ENCODE results near the gene TREX2.

Gene TREX2

GRCh38 chrX:153434801-153435200, 11.1 kb downstream of the TREX2 start:
- no peak for DNase-seq (ENCODE audit: low spot score)

DNA sequence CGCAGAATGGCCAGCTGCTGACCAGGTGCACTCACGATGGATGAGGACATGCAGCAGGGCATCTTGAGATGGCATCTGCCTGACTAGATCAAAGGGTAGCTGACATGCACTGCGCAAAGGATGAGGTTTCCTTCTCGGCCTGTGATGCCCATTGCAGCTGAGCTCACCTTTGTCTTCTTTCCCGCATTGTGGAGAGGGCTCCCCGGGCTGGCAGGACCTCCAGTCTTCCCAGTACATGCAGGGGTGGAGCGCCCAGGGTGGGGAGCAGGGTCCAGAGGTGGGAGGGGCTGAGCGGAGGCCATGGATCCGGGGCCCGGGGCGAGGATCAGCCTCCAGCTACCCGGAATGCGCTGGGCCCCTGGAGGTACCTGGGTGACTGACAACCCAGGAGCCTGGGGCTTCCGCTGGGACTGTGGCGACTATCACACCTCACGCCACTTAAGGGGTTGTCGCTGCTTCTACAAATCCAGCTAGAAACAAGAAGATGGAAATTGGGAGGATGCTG, 12.0 kb downstream of the TREX2 start:
- DNase-seq (ENCODE audit: low spot score) = no peak

- no peak for DNase-seq (ENCODE audit: low spot score)
Measured at GRCh38 chrX:153433161-153433680, 12.6 kb downstream of the TREX2 start.

- DNase-seq (ENCODE audit: low spot score) = no peak
Measured at GRCh38 chrX:153430796-153431195, 15.1 kb downstream of the TREX2 start.

DNA sequence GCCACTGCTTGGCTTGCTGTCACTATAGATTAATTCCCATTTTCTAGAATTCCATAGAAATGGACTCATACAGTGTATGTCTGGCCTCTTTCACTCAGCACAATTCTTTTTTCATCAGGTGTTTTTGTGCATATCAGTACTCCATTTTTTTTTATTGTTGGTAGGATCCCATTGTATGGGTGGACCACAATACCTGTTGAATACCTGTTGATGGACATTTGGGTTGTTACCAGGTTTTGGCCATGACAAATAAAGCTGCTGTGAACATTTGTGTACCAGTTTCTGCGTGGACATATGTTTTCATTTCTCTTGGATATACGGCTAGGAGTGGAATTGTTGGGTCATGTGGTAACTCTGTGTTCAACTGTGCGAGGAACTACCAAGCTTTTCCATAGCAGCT, 19.7 kb downstream of the TREX2 start:
- DNase-seq (ENCODE audit: low spot score) = no peak

DNA sequence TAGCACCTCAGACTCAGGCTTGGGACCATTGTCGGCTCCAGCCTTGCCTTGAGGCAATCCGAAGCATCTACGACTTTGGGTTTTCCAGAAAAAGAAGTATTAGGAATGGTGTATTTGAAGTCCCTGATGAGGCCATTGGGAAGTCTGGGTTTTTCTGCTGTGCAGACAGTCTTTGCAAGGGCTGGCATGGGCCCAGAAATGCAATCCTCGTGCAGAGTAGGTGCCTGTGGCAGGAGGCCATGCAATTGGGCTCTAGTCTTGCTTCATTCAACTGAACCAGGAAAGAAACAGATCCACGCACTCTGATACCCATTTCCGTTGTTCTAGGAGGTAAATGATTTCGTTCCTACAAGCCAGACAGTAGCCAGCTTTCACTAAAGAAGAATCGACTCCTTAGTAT, 22.2 kb downstream of the TREX2 start:
- no peak for DNase-seq (ENCODE audit: low spot score)

GRCh38 chrX:153421856-153422255, 24.0 kb downstream of the TREX2 start:
- no peak for DNase-seq (ENCODE audit: low spot score)

- no peak for DNase-seq (ENCODE audit: low spot score)
Measured at GRCh38 chrX:153420851-153421599, 24.8 kb downstream of the TREX2 start.

GRCh38 chrX:153417637-153418036, 28.2 kb downstream of the TREX2 start:
- DNase-seq (ENCODE audit: low spot score) = no peak

GRCh38 chrX:153416781-153417450, 28.9 kb downstream of the TREX2 start:
- DNase-seq (ENCODE audit: low spot score) = no peak

DNA sequence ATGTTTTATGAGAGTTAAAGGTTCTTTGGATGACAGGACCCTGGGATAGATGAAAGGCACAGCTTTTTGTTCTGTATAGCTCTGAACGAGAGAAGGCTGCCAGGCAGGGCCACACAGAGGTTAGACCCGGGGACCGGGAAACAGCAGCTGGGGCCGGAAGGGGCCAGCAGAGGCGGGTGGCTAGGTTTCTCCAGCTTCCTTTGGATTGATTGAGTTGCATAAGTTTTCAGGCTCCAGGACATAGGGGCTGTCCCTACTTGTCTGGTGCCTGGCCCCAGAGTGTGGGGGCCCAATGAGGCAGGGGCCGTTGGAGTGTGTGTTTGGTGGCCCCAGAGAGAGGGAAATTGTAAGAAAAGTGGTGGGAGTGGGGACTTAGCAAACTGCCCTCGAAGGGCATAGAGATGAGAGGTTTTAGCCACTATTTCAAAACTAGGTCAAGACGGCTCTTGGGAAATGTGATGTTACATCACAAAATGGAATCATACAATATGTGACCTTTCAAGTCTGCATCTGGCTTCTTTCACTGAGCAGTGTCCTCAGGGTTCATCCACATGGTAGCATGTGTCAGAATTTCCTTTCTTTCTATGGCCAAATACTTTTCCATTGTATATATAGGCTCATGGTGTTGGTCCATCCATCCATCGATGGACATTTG, 30.9 kb downstream of the TREX2 start:
- DNase-seq (ENCODE audit: low spot score) = no peak

DNA sequence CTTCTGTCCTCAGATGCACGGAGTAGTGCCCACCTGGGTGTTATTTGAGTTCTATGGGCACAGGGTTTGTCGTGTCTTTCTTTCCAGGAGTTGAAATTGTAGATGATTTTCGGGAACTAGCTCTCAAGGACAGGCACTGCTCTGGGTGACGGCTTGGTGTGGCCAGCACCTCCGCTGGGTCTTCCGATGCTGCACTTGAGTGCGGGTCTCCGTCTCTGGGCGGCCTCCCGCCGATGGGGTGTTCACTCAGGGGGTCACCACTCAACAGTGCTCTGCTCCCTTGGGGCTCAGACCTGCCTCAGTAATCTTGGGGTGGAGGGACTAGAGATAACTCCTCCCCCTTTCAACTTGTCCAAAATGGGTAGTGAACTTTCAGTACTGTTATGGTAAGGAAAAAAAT, 32.1 kb downstream of the TREX2 start:
- DNase-seq (ENCODE audit: low spot score) = no peak

DNA sequence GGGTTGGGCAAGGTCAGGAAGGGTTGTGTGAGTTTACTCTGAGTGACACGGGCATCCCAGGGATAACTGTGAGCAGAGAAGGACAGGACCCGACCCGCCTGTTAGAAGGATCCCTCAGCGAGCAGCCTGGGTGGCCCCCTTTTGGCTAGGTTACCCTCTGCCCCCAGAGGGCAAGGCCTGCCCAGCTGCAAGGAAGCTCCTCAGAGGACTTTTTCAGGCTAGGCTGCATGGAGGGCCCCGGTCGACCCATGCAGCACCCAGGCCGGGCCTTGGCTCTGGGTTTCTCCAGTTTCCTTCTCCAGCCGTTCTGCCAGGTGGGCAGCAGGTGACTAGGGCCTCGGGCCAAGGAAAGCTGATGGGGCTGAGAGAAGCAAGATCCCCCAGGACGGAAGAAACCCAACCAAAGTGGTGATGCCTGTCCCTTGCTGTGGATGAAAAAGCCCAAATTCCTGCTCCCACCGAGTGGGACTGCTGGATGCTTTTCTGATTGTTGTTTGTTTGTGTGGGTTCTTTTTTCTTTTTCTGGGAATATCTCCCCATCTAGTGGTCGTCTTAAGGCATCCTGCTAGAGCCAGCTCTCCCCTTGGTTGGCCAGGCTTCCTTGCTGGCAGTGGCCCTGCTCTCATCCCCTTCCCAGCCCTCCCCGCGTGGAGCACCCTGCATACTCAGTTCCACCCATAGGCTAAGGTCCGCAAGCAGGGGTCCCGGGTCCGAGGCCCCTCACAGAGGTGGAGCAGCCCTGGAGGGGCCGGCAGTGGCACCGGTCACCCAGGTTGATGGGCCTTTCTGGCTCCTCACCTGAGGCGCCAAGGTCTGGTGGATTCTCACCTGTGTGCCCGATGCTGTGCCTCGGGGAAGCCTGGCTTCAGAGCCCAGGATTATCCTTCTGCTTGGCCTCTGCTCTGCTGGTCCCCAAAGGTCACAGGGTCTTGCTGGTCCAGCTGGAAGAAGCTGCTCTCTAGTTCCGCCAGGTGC, 32.8 kb downstream of the TREX2 start:
- no peak for DNase-seq (ENCODE audit: low spot score)

GRCh38 chrX:153411988-153412574, 33.8 kb downstream of the TREX2 start:
- no peak for DNase-seq (ENCODE audit: low spot score)

DNA sequence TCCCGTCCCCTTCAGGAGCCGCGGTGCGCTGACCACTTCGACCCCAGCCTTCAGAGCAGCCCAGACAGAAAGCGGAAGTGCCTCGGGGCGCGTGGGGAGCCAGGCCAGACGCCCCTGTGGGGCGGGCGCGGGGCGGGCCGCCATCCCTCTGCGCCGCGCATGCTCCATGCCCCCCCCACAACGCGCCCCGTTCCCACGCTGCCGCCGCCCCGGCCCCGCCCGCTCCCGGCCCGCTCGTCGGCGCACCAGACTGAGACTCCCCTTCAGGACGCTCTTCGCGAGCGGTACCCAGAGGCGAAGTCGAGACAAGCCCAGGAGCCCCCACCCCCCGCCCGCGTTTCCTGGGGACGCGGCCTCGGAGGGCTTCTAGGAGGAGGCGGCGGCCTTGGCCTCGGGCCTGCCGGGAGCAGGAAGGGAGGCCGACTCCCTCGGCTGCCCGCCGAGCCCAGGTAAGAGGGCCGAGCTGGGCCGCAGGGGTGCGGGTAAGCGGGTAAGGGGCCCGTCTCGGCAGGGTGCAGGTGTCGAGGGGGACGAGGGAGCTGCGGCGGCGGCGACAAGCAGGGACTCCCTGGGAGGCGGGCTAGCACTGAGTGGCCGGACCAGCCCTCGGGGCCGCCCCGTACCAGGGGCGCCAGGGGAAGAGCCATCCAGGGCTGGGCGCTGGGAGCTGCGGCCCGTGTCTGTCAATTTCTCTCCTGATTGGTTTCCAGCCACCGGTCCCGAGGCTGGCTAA, 34.4 kb downstream of the TREX2 start, which contains the start of gene ZFP92:
Gene ZFP92 (plus strand): TSS at position 218 of the 733 bp plus-strand sequence. CDS start 6,851 bp downstream, outside the sequence.
- no peak for DNase-seq (ENCODE audit: low spot score)

- no peak for DNase-seq (ENCODE audit: low spot score)
Measured at GRCh38 chrX:153410888-153411254, 35.0 kb downstream of the TREX2 start.

- DNase-seq (ENCODE audit: low spot score) = no peak
Measured at GRCh38 chrX:153410373-153410772, 35.5 kb downstream of the TREX2 start.

- no peak for DNase-seq (ENCODE audit: low spot score)
Measured at GRCh38 chrX:153409414-153410101, 36.3 kb downstream of the TREX2 start.

- DNase-seq (ENCODE audit: low spot score) = no peak
Measured at GRCh38 chrX:153408871-153409351, 36.9 kb downstream of the TREX2 start.
